ENCODE results near the gene SRRM4. TPM values are rescaled to one million over a fixed set of nuclear protein-coding genes. Genes with fewer than 3 reads are reported as not detected.

Gene SRRM4
- total and polyA plus RNA-seq, 2 experiments from 2014 or later, result 0.53 to 0.63 TPM

- ATAC-seq, result no peak
- peaks cover 5% of the 10 kb centered on the region for H3K27me3 Mint-ChIP-seq (ENCODE audit: insufficient read depth, low read depth, poor library complexity)
- peaks cover 25% of the 10 kb centered on the region for H3K4me1 ChIP-seq (ENCODE audit: insufficient read depth)
- TF ChIP-seq POLR2AphosphoS5 (IDR thresholded peaks at IDR 0.05; ENCODE audit: low read depth) (no peak), EZH2phosphoT487 (IDR thresholded peaks at IDR 0.05; ENCODE audit: unreplicated experiment) (no peak), STAT1 (IDR thresholded peaks at IDR 0.05; ENCODE audit: unreplicated experiment) (no peak), EZH2 (IDR thresholded peaks at IDR 0.05; ENCODE audit: low read depth, unreplicated experiment) (no peak), ZNF462 (CRISPR knock-in tag; IDR thresholded peaks at IDR 0.05) (no peak), ZNF331 (CRISPR knock-in tag; IDR thresholded peaks at IDR 0.05; ENCODE audit: low read depth) (no peak), CREB1 (CRISPR knock-in tag; IDR thresholded peaks at IDR 0.05; ENCODE audit: low read depth) (no peak)
- TF ChIP-seq, protein P1, sequence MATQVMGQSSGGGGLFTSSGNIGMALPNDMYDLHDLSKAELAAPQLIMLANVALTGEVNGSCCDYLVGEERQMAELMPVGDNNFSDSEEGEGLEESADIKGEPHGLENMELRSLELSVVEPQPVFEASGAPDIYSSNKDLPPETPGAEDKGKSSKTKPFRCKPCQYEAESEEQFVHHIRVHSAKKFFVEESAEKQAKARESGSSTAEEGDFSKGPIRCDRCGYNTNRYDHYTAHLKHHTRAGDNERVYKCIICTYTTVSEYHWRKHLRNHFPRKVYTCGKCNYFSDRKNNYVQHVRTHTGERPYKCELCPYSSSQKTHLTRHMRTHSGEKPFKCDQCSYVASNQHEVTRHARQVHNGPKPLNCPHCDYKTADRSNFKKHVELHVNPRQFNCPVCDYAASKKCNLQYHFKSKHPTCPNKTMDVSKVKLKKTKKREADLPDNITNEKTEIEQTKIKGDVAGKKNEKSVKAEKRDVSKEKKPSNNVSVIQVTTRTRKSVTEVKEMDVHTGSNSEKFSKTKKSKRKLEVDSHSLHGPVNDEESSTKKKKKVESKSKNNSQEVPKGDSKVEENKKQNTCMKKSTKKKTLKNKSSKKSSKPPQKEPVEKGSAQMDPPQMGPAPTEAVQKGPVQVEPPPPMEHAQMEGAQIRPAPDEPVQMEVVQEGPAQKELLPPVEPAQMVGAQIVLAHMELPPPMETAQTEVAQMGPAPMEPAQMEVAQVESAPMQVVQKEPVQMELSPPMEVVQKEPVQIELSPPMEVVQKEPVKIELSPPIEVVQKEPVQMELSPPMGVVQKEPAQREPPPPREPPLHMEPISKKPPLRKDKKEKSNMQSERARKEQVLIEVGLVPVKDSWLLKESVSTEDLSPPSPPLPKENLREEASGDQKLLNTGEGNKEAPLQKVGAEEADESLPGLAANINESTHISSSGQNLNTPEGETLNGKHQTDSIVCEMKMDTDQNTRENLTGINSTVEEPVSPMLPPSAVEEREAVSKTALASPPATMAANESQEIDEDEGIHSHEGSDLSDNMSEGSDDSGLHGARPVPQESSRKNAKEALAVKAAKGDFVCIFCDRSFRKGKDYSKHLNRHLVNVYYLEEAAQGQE (IDR thresholded peaks at IDR 0.05; ENCODE audit: unreplicated experiment), result no peak
- TF ChIP-seq, protein P2, sequence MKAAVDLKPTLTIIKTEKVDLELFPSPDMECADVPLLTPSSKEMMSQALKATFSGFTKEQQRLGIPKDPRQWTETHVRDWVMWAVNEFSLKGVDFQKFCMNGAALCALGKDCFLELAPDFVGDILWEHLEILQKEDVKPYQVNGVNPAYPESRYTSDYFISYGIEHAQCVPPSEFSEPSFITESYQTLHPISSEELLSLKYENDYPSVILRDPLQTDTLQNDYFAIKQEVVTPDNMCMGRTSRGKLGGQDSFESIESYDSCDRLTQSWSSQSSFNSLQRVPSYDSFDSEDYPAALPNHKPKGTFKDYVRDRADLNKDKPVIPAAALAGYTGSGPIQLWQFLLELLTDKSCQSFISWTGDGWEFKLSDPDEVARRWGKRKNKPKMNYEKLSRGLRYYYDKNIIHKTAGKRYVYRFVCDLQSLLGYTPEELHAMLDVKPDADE (IDR thresholded peaks at IDR 0.05), result no peak
- H3K4me3 ChIP-seq, result no peak overlapping the region
- no peaks in the 10 kb centered on the region for H3K27me3 ChIP-seq (ENCODE audit: insufficient read depth)
- no peak overlapping the region for H3K27ac Mint-ChIP-seq
- peaks cover 44% of the 10 kb centered on the region for H3K4me1 Mint-ChIP-seq
- no peaks in the 10 kb centered on the region for H3K36me3 Mint-ChIP-seq (ENCODE audit: low read depth)
- H3K9me3 Mint-ChIP-seq, result no peaks in the 10 kb centered on the region
- no peaks in the 10 kb centered on the region for H3K36me3 ChIP-seq (ENCODE audit: insufficient read depth)
- DNase-seq (ENCODE audit: low spot score), result no peak
- no peak overlapping the region for H2AFZ ChIP-seq
- H3K27ac ChIP-seq (ENCODE audit: low read depth), result no peak overlapping the region
- H3K79me2 ChIP-seq (replicated peaks; ENCODE audit: insufficient read depth), result no peaks in the 10 kb centered on the region
- no peaks in the 10 kb centered on the region for H4K20me1 ChIP-seq (replicated peaks; ENCODE audit: insufficient read depth)
- no peak overlapping the region for H3K4me2 ChIP-seq
- 0 out of 2 replicates have a peak, but pooled peaks cover 10% of the 10 kb centered on the region for H3F3A ChIP-seq (replicated peaks; ENCODE audit: low read depth)
- no peaks in the 10 kb centered on the region for H3K9me2 ChIP-seq (ENCODE audit: insufficient read depth)
- H3K4me3 Mint-ChIP-seq, result no peak overlapping the region
These were observed 225.8 kb downstream of the SRRM4 start for GRCh38 chr12:119207063-119207560.
